ENCODE data around the gene MAVS.

- TF ChIP-seq CTCF (IDR thresholded peaks at IDR 0.05; ENCODE audit: insufficient read depth, low read length, poor library complexity, severe bottlenecking) (no peak), EZH2phosphoT487 (conservative IDR thresholded peaks at IDR 0.05; ENCODE audit: low read length) (no peak)
These were observed 35.0 kb upstream of the MAVS start for GRCh38 chr20:3811467-3812258.
